ENCODE measurements around the gene PRKAR2B.

Gene PRKAR2B

DNA sequence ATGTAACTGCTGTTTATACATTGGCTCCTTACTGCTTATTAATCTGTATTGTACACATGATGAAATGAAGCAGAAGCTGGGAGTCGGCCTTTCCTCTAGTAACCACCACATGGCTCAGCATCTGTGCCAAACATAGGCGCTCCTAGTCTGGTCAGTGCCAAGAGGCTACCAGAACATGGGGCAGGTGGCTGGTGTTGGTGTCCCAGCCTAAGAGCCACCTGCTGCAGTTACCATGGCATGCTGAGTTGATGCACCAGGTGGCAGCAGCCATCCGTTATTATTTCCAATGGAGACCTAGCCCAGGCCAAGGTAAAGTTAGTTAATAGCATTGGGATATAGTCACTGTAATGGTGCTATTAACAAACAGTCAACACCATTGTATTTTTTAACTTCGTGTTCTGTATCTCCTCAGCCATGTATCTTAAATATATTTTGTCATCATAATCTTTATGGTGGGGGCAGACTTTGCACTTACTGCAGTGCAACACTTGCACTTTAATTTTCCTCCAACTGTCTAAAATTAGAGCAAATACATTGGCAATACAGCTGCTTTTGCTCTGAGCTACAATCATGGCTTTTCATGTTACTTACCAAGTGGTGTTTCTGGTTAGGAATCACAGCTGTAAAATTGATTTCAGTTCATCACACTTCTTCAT is 157.4 kb downstream of the PRKAR2B start:
- DNase-seq, result no peak

DNA sequence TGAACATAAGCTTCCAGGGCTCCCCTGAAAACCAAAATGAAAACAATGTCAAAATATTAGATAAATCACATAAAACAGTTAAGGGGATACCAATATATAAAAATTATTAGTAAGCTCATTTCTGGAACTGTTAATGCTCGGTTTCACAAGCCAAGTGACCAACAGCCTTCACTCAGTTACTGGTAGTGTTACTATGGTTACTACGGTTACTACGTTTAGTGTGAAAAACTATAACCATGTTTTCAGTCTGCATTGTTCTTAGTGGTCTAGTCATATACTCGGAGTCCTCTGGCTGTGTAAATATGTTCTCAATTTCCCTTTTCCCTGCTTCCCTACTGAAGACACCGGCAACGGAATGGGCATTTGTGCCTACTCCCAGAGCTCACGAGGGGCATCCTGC is 159.1 kb downstream of the PRKAR2B start:
- no peak for DNase-seq

DNA sequence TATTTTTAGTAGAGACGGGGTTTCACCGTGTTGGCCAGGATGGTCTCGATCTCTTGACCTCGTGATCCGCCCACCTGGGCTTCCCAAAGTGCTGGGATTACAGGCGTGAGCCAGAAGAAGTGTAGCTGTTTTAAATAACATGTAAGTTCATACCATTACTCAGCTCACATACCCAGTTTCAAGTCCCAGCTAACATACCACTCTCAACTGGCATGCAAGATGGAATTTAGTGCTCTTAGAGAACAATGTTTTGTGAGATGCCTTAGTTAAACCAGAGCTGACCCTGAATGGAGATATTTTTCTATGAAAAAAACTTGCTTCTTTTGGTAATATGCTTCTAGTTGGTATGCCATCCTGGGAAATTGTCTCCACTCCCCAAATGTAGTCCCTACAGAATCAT is 161.6 kb downstream of the PRKAR2B start:
- no peak for DNase-seq

DNA sequence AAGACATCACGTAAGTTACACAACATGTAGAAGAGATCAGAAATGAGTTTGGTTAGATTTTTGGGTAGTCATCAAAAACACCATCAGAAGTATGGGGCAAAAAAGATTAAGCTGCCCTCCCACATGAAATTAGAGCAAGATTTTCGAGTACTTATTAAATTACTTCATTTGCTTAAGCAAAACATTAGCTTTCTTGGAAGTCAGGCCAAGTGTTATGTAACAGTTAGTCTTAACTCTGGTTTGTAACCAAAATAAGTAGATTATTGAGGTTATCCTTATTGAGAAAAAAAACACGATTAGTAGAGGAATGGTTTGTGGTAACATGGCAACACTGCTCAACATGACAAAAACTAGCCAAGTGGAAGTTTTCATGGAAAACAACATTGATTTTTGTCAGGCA is 162.2 kb downstream of the PRKAR2B start:
- DNase-seq, result no peak

DNA sequence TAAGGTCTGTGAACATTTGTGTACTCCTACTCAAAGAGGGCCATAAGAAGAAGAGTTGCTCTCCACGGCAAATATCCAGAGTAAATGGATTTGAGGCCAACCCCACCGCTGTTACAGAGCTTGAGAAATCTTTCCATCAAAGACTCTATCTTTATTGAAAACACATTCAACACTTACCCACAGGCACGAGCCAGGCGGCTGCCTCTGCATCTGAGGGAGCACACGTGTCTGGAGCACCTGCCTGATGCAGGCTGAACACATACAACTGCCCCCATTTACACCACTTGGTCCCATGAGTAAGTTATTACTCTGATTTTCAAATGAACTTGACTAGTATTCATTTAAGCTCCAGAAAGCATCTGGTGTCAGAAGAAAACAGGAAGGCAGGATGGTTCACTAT is 163.0 kb downstream of the PRKAR2B start:
- no peak for DNase-seq

DNA sequence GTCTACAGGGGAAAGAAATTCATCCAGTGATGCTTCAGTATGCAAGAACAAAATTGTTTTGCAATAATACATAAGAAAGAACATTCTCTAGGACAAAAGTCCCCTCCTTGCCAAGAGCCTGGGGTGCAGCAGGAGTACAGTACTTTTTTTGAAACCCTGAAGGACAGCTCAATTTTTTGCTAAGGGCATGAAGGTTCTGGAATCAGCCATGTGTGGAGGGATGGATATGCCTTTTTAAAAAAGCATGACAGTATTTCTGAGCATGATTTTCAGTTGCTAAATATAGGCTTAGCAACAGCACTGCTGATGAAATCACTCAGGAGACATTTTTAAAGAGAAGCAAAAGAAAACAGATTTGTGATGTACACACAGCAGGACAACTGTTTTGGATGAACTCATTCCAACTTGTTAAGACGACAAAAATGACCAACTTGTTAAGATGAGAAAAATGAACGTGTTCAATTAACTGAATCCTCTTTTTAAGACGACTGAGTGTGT is 163.6 kb downstream of the PRKAR2B start:
- DNase-seq, result no peak

DNA sequence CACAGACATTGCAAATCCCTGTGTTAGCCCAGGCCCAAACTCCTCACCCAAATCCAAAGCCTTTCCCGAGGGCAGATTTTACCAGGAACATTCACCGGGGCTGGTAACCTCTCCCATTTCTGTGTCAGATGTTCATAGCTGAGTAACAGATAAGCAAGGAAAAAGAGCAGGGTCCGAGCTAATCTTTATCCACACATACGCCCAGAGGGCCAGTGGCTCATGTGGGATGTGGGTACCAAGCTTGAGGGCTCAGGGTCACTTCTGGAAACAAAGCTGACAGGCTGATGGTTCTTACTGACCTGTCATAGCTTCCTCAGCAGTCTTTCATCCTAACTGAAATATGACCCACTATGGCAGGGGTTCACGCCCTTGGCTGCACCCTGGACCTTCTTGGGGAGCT is 164.1 kb downstream of the PRKAR2B start:
- no peak for DNase-seq

DNA sequence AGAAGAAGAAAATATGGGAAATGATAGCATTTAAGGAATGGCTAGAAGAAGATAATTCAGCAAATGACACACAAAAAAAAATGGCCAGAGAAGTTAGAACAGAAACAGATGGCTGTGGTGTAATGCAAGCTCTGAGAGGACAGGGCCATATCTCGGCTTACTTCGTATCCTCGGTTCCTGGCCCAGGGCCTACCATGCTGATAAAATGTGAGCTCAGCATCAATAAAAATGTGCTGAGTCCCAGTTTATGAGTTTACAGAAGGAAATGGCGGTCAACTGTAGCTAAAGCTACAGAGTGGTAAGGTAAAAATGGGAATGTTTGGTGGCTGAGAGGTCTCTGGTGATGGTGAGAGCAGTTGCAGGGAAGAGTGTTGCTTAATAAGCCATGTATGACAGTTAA is 165.1 kb downstream of the PRKAR2B start:
- DNase-seq, result no peak

DNA sequence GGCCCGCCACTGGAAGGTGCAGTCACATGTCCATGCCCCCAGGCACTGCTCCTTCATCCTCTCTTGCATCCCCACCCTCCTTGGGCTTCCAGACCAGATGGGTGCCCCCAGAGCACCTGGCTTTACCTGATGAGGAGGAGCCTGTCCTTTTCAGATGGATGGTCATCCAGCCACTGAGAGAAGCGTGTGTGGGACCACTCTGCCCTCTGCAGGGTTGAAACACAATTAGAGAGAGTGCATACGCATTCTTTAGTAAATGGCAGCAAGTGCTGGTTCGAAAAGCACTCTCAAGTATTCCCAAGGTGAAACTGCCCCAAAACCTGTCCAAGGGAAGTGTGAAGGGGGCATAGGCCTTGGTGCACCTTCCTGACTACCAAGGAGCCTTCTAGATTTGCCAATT is 165.9 kb downstream of the PRKAR2B start:
- no peak for DNase-seq
